Vagina (tissue), 2 donors: Measurements from ENCODE around the gene GLP2R. TPM values are rescaled to one million over a fixed set of nuclear protein-coding genes. Genes with fewer than 3 reads are reported as not detected.

Experiments
- DNase-seq, 2 donors: peaks; one replicate each; pipeline ENCODE4 v3.0.0-alpha.2; 2017; ENCODE audit errors: extremely low spot score in 2 of 2
- H3K27ac ChIP-seq: fragments of 200-600 bp; sonication (generic); one replicate; pipeline ENCODE4 v1.5.1; 2019
- H3K27me3 ChIP-seq: fragments of 200-600 bp; sonication (generic); one replicate; pipeline ENCODE4 v1.5.1; 2019
- H3K36me3 ChIP-seq, 2 donors: fragments of 200-600 bp; sonication (generic); one replicate each; pipeline ENCODE4 v1.5.1; 2017 to 2019
- H3K4me1 ChIP-seq: fragments of 200-600 bp; sonication (generic); one replicate; pipeline ENCODE4 v1.5.1; 2019
- H3K4me3 ChIP-seq, 2 donors: fragments of 200-600 bp; sonication (generic); 1 replicate in 1 of 2; 2 replicates in 1 of 2; pipeline ENCODE4 v1.5.1; 2016 to 2019
- H3K9me3 ChIP-seq: fragments of 200-600 bp; sonication (generic); one replicate; pipeline ENCODE4 v1.5.1; 2019
- POLR2A ChIP-seq, 2 donors: fragments of 450-650 bp; IDR thresholded peaks; one replicate each; pipeline ENCODE4 v1.6.1; 2017; ENCODE audit warnings: antibody characterized with exemption in 2 of 2, mild to moderate bottlenecking in 2 of 2, moderate library complexity in 2 of 2
- POLR2AphosphoS5 ChIP-seq, 2 donors: sonication (generic); formaldehyde crosslinking; IDR thresholded peaks; one replicate each; pipeline ENCODE4 v1.9.0; 2017; ENCODE audit warnings: antibody characterized with exemption in 2 of 2, mild to moderate bottlenecking in 2 of 2, low read depth in 1 of 2; ENCODE audit not compliant: insufficient read depth in 1 of 2
- intact Hi-C: fragments of 100-400 bp; cut with DNase I; formaldehyde crosslinking; loops from one replicate; pipeline ENCODE4 v1.15.1; 2023
- total RNA-seq: library from RNA; depleted of rRNA; stranded (reverse); fragments of >200 nt; gene quantifications from one replicate; pipeline ENCODE4 v1.2.3, GENCODE V29; 2016
- TF ChIP-seq, protein P1 (sequence below), 3 experiments: fragments of 450-650 bp in 2 of 3; fragments of 200-600 bp in 1 of 3; sonication (generic) in 1 of 3; IDR thresholded peaks; one replicate each; pipeline ENCODE4 v1.5.1; 2017 to 2019; ENCODE audit warnings: antibody characterized with exemption in 3 of 3, mild to moderate bottlenecking in 2 of 3, moderate library complexity in 2 of 3

Gene GLP2R
- total RNA-seq, 1 donor from 2014 or later, result 2.9 TPM

DNA sequence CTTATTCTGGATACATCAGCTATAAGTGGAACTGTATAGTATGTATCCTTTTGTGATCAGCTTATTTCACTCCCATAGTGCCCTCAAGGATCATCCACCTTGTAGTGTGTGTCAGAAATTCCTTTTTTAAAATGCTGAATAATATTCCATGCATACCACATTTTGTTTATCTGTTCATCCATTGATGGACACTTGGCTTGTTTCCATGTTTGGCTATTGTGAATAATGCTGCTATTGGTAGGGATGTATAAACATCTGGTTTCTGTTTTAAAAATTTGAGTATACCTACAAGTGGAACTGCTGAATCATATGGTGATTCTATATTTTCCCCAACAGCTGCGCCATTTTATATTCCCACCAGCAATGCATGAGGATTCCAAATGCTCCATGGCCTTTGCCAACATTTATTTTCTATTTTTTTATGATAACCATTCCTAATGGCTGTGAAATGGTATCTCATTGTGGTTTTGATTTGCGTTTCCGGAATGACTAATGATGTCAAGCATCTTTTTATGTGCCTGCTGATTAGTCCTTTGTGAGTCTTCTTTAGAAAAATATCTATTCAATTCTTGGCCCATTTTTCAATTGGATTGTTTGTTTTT, 67.8 kb downstream of the GLP2R start:
- TF ChIP-seq POLR2A (IDR thresholded peaks at IDR 0.05), result no peak
- no peak for TF ChIP-seq POLR2AphosphoS5 (IDR thresholded peaks at IDR 0.05; ENCODE audit: insufficient read depth in 1 of 2, low read depth in 1 of 2)
- TF ChIP-seq, protein P1, sequence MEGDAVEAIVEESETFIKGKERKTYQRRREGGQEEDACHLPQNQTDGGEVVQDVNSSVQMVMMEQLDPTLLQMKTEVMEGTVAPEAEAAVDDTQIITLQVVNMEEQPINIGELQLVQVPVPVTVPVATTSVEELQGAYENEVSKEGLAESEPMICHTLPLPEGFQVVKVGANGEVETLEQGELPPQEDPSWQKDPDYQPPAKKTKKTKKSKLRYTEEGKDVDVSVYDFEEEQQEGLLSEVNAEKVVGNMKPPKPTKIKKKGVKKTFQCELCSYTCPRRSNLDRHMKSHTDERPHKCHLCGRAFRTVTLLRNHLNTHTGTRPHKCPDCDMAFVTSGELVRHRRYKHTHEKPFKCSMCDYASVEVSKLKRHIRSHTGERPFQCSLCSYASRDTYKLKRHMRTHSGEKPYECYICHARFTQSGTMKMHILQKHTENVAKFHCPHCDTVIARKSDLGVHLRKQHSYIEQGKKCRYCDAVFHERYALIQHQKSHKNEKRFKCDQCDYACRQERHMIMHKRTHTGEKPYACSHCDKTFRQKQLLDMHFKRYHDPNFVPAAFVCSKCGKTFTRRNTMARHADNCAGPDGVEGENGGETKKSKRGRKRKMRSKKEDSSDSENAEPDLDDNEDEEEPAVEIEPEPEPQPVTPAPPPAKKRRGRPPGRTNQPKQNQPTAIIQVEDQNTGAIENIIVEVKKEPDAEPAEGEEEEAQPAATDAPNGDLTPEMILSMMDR (IDR thresholded peaks at IDR 0.05), result no peak
- Histone ChIP-seq H3K4me3 (no peak overlapping the region), H3K27ac (no peak overlapping the region), H3K36me3 (no peaks in the 10 kb centered on the region), H3K27me3 (no peaks in the 10 kb centered on the region), H3K4me1 (no peaks in the 10 kb centered on the region), H3K9me3 (no peaks in the 10 kb centered on the region)
- DNase-seq, result no peak
- intact Hi-C loops, result no loop called here

DNA sequence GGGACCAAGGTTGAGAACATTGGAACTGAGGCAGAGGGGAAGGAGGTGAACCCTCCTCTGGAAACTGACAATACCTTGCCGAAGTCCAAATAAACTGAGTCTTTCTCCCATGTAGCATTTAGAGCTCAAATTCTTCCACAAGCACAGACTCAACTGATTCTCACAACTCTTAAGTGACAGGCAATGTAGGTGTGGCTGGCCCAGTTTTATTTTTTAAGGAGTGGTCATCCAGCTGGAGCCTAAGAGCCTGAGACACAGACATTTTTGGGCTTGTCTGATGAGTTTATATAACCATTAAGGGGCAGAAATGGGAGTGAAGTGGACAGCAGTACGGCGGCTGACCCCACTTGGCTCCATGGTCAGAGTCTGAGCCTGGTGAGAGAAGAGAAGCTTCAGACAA, 68.5 kb downstream of the GLP2R start:
- TF ChIP-seq POLR2A (IDR thresholded peaks at IDR 0.05) (no peak), POLR2AphosphoS5 (IDR thresholded peaks at IDR 0.05; ENCODE audit: insufficient read depth in 1 of 2, low read depth in 1 of 2) (no peak)
- TF ChIP-seq, protein P1 (IDR thresholded peaks at IDR 0.05), result no peak
- Histone ChIP-seq H3K9me3 (no peaks in the 10 kb centered on the region), H3K27me3 (no peaks in the 10 kb centered on the region), H3K4me1 (peaks cover 4% of the 10 kb centered on the region), H3K36me3 (no peaks in the 10 kb centered on the region), H3K27ac (no peak overlapping the region), H3K4me3 (no peak overlapping the region)
- intact Hi-C loops, result no loop called here
- DNase-seq, result no peak

DNA sequence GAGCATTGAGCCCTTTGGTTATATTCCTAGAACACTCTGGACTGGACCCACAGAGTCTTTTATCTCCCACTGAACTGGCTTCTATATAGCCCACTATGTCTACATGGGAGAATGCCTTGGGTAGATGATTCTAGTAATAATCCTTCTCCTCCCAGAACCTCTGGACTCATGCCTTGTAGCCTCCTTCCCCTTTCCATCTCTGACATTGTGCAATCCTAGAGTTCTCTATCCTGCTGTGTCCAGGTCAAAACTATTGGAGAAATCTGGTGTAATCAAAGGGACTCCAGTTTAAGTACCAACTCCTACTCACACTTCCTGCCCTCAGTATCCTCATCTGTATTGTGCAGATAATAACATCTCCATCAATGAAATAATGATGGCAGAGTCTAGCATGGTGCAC, 70.2 kb downstream of the GLP2R start:
- intact Hi-C loops, result no loop called here
- H3K36me3 ChIP-seq, result no peaks in the 10 kb centered on the region
- no peak for TF ChIP-seq POLR2A (IDR thresholded peaks at IDR 0.05)
- TF ChIP-seq, protein P1 (IDR thresholded peaks at IDR 0.05), result no peak
- TF ChIP-seq POLR2AphosphoS5 (IDR thresholded peaks at IDR 0.05; ENCODE audit: insufficient read depth in 1 of 2, low read depth in 1 of 2), result no peak
- no peak overlapping the region for H3K27ac ChIP-seq
- H3K4me1 ChIP-seq, result peaks cover 21% of the 10 kb centered on the region
- DNase-seq, result no peak
- H3K4me3 ChIP-seq, result no peak overlapping the region
- H3K27me3 ChIP-seq, result no peaks in the 10 kb centered on the region
- H3K9me3 ChIP-seq, result no peaks in the 10 kb centered on the region

DNA sequence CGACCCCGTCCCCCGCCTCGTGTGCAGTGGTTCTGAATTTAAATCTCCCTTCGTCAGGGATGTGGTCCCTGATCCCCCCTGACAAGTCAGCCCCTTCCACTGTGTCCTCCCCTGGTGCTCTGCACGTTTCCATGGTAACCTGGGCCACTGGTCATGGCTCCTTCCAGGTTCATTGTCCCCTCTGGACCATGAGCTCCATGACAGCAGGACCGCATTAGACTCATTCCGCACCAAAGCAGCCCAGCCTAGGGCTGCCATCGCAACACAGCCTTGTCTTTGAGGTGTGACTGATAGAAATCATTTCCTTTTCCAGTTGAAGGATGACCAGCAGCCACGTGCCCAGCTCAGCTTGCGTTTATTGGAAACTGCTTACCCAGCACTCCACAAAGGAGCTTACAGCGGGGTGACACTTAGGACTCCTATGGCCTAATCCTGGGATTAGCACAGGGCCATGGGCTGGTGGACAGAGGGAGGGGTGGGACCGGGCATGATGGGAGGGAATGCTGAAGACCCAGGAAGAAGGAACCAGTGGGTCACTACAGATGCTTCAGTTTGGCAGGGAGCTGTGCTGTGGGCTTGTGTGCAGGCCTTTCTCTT, 71.7 kb downstream of the GLP2R start:
- no peak overlapping the region for H3K4me3 ChIP-seq
- intact Hi-C loops, result no loop called here
- no peaks in the 10 kb centered on the region for H3K9me3 ChIP-seq
- no peak overlapping the region for H3K27ac ChIP-seq
- no peaks in the 10 kb centered on the region for H3K36me3 ChIP-seq
- H3K27me3 ChIP-seq, result no peaks in the 10 kb centered on the region
- TF ChIP-seq POLR2A (IDR thresholded peaks at IDR 0.05) (no peak), POLR2AphosphoS5 (IDR thresholded peaks at IDR 0.05; ENCODE audit: insufficient read depth in 1 of 2, low read depth in 1 of 2) (no peak)
- TF ChIP-seq, protein P1 (IDR thresholded peaks at IDR 0.05), result no peak
- no peak for DNase-seq
- H3K4me1 ChIP-seq, result peaks cover 27% of the 10 kb centered on the region

DNA sequence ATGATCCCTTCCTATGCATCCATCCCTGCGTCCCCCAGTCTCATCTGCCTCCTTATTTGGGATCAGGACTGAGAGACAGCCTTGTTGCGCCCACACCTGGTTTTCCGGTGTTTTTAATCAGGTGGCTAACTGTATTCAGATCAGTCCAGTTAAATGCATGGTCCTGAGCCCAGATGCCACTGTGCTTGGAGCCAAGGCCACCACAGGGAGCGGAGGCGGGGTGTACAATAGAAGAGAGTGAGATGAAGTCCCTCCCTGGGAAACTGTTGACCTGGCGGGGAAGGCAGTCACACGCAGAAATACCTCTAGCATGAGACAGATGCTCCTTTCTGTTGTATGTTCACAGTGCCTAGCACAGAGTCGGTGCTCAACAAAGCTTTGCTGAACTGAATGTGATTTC, 73.1 kb downstream of the GLP2R start:
- H3K4me1 ChIP-seq, result peaks cover 27% of the 10 kb centered on the region

More for the DNA sequence above, 73.1 kb downstream of the GLP2R start:
- Histone ChIP-seq H3K9me3 (no peaks in the 10 kb centered on the region), H3K4me3 (no peak overlapping the region), H3K36me3 (no peaks in the 10 kb centered on the region), H3K27me3 (no peaks in the 10 kb centered on the region), H3K27ac (peak overlapping the region; percentile 53)
- no peak for DNase-seq
- intact Hi-C loops, result no loop called here
- TF ChIP-seq POLR2AphosphoS5 (IDR thresholded peaks at IDR 0.05; ENCODE audit: insufficient read depth in 1 of 2, low read depth in 1 of 2), result no peak
- no peak for TF ChIP-seq POLR2A (IDR thresholded peaks at IDR 0.05)
- TF ChIP-seq, protein P1 (IDR thresholded peaks at IDR 0.05), result no peak
